ENCODE data around the gene ARHGAP44. TPM values are rescaled to one million over a fixed set of nuclear protein-coding genes. Genes with fewer than 3 reads are reported as not detected.
A peak's percentile ranks its signal among the peaks of the same experiment; 100 is the strongest.

Gene ARHGAP44
- total and polyA plus RNA-seq, 2 experiments from 2014 or later, result 5.8 to 16.4 TPM

- Histone ChIP-seq H3K36me3 (ENCODE audit: insufficient read depth) (no peaks in the 10 kb centered on the region), H3K27ac (ENCODE audit: low read depth) (no peak overlapping the region), H3K27me3 (ENCODE audit: insufficient read depth) (no peaks in the 10 kb centered on the region), H3F3A (replicated peaks; ENCODE audit: low read depth) (no peaks in the 10 kb centered on the region), H3K4me2 (no peak overlapping the region), H4K20me1 (replicated peaks; ENCODE audit: insufficient read depth) (no peaks in the 10 kb centered on the region), H3K79me2 (replicated peaks; ENCODE audit: insufficient read depth) (no peaks in the 10 kb centered on the region), H3K9me2 (ENCODE audit: insufficient read depth) (no peaks in the 10 kb centered on the region), H3K4me1 (ENCODE audit: insufficient read depth) (no peaks in the 10 kb centered on the region), H2AFZ (peak overlapping the region; percentile 28; the same call in 1 of the 2 replicates), H3K4me3 (no peak overlapping the region)
- Mint-ChIP-seq H3K9me3 (no peaks in the 10 kb centered on the region), H3K27ac (no peak overlapping the region), H3K4me3 (no peak overlapping the region), H3K27me3 (ENCODE audit: insufficient read depth, low read depth, poor library complexity) (peaks cover 7% of the 10 kb centered on the region), H3K36me3 (ENCODE audit: low read depth) (no peaks in the 10 kb centered on the region), H3K4me1 (peaks cover under 1% of the 10 kb centered on the region; the same call in 2 of the 3 replicates)
- TF ChIP-seq STAT1 (IDR thresholded peaks at IDR 0.05; ENCODE audit: unreplicated experiment) (no peak), POLR2AphosphoS5 (IDR thresholded peaks at IDR 0.05; ENCODE audit: low read depth) (no peak)
- ATAC-seq, result no peak
- no peak for DNase-seq (ENCODE audit: low spot score)
Observed at GRCh38 chr17:13029340-13029739, 240.0 kb downstream of the ARHGAP44 start.

GRCh38 chr17:13030056-13030455, 240.8 kb downstream of the ARHGAP44 start:
- TF ChIP-seq NANOG (IDR thresholded peaks at IDR 0.05; ENCODE audit: borderline replicate concordance), result no peak
- TF ChIP-seq EZH2phosphoT487 (IDR thresholded peaks at IDR 0.05; ENCODE audit: unreplicated experiment), result no peak
- TF ChIP-seq POLR2AphosphoS5 (IDR thresholded peaks at IDR 0.05; ENCODE audit: low read depth), result no peak
- no peak for TF ChIP-seq STAT1 (IDR thresholded peaks at IDR 0.05; ENCODE audit: unreplicated experiment)
- TF ChIP-seq ZNF114 (CRISPR knock-in tag; IDR thresholded peaks at IDR 0.05), result no peak
- no peak overlapping the region for H3K4me3 Mint-ChIP-seq
- Histone ChIP-seq H3K4me2 (no peak overlapping the region), H3K9me2 (ENCODE audit: insufficient read depth) (no peaks in the 10 kb centered on the region), H2AFZ (no peak overlapping the region), H3K27me3 (ENCODE audit: insufficient read depth) (no peaks in the 10 kb centered on the region), H3K4me1 (ENCODE audit: insufficient read depth) (no peaks in the 10 kb centered on the region), H3F3A (replicated peaks; ENCODE audit: low read depth) (no peaks in the 10 kb centered on the region), H3K36me3 (ENCODE audit: insufficient read depth) (no peaks in the 10 kb centered on the region), H4K20me1 (replicated peaks; ENCODE audit: insufficient read depth) (no peaks in the 10 kb centered on the region), H3K4me3 (no peak overlapping the region), H3K27ac (ENCODE audit: low read depth) (no peak overlapping the region), H3K79me2 (replicated peaks; ENCODE audit: insufficient read depth) (no peaks in the 10 kb centered on the region)
- no peak overlapping the region for H3K27ac Mint-ChIP-seq
- H3K36me3 Mint-ChIP-seq (ENCODE audit: low read depth), result no peaks in the 10 kb centered on the region
- no peaks in the 10 kb centered on the region; the same call in 2 of the 3 replicates for H3K4me1 Mint-ChIP-seq
- H3K27me3 Mint-ChIP-seq (ENCODE audit: insufficient read depth, low read depth, poor library complexity), result peaks cover 7% of the 10 kb centered on the region
- DNase-seq (ENCODE audit: low spot score), result no peak
- H3K9me3 Mint-ChIP-seq, result no peaks in the 10 kb centered on the region
- ATAC-seq, result no peak

- Histone ChIP-seq H3K4me2 (no peak overlapping the region), H4K20me1 (replicated peaks; ENCODE audit: insufficient read depth) (no peaks in the 10 kb centered on the region), H3K4me3 (no peak overlapping the region), H3K36me3 (ENCODE audit: insufficient read depth) (no peaks in the 10 kb centered on the region), H3K79me2 (replicated peaks; ENCODE audit: insufficient read depth) (no peaks in the 10 kb centered on the region), H3K27ac (ENCODE audit: low read depth) (no peak overlapping the region), H3F3A (replicated peaks; ENCODE audit: low read depth) (no peaks in the 10 kb centered on the region), H3K4me1 (ENCODE audit: insufficient read depth) (no peaks in the 10 kb centered on the region), H2AFZ (peak overlapping the region; percentile 67; the same call in 1 of the 2 replicates), H3K27me3 (ENCODE audit: insufficient read depth) (no peaks in the 10 kb centered on the region), H3K9me2 (ENCODE audit: insufficient read depth) (no peaks in the 10 kb centered on the region)
- peaks cover 7% of the 10 kb centered on the region for H3K27me3 Mint-ChIP-seq (ENCODE audit: insufficient read depth, low read depth, poor library complexity)
- DNase-seq (ENCODE audit: low spot score), result peak; percentile 74
- no peak overlapping the region for H3K4me3 Mint-ChIP-seq
- H3K27ac Mint-ChIP-seq, result no peak overlapping the region
- ATAC-seq, result peak; percentile 84
- no peaks in the 10 kb centered on the region; the same call in 2 of the 3 replicates for H3K4me1 Mint-ChIP-seq
- peaks cover 3% of the 10 kb centered on the region; the same call in 2 of the 3 replicates for H3K9me3 Mint-ChIP-seq
- no peaks in the 10 kb centered on the region; the same call in 2 of the 3 replicates for H3K36me3 Mint-ChIP-seq (ENCODE audit: low read depth)
- peak; percentile 77; the same call in 1 of the 2 replicates for TF ChIP-seq ZNF462 (CRISPR knock-in tag; IDR thresholded peaks at IDR 0.05)
- no peak for TF ChIP-seq ETS1 (IDR thresholded peaks at IDR 0.05)
Observed at GRCh38 chr17:13030459-13031300, 241.4 kb downstream of the ARHGAP44 start.

All from GM23338 (cell line).